HEK293T (cell line): ENCODE results near the gene CHRNA3.

Source experiments
- BHLHE40 ChIP-seq: fragments of 450-650 bp; IDR thresholded peaks from 2 replicates; pipeline ENCODE4 v1.6.1; 2016; ENCODE audit warnings: mild to moderate bottlenecking, moderate library complexity, borderline replicate concordance
- CTBP1 ChIP-seq: fragments of 450-650 bp; IDR thresholded peaks from 2 replicates; pipeline ENCODE4 v1.6.1; 2016; ENCODE audit warnings: borderline replicate concordance
- FOXA1 ChIP-seq: fragments of 450-650 bp; IDR thresholded peaks from 2 replicates; pipeline ENCODE4 v1.6.1; 2016; ENCODE audit warnings: mild to moderate bottlenecking
- FOXM1 ChIP-seq: fragments of 450-650 bp; IDR thresholded peaks from 2 replicates; pipeline ENCODE4 v1.6.1; 2017; ENCODE audit warnings: mild to moderate bottlenecking, borderline replicate concordance
- HDGF ChIP-seq: fragments of 450-650 bp; IDR thresholded peaks from 2 replicates; pipeline ENCODE4 v1.6.1; 2017; ENCODE audit warnings: antibody characterized with exemption, borderline replicate concordance
- NFRKB ChIP-seq: fragments of 450-650 bp; IDR thresholded peaks from 2 replicates; pipeline ENCODE4 v1.6.1; 2016; ENCODE audit warnings: mild to moderate bottlenecking, moderate library complexity
- SP1 ChIP-seq: fragments of 450-650 bp; IDR thresholded peaks from 2 replicates; pipeline ENCODE4 v1.6.1; 2017
- SUZ12 ChIP-seq: fragments of 450-650 bp; IDR thresholded peaks from 2 replicates; pipeline ENCODE4 v1.6.1; 2016; ENCODE audit warnings: mild to moderate bottlenecking
- TARDBP ChIP-seq: fragments of 450-650 bp; IDR thresholded peaks from 2 replicates; pipeline ENCODE4 v1.6.1; 2016
- ZNF384 ChIP-seq: fragments of 450-650 bp; IDR thresholded peaks from 2 replicates; pipeline ENCODE4 v1.6.1; 2016

- TF ChIP-seq HDGF = no peak
- no peak for TF ChIP-seq TARDBP
- no peak for TF ChIP-seq FOXM1
- no peak for TF ChIP-seq BHLHE40
- TF ChIP-seq CTBP1 = no peak
- TF ChIP-seq FOXA1 = no peak
- no peak for TF ChIP-seq SP1
- TF ChIP-seq NFRKB = no peak
- TF ChIP-seq SUZ12 = no peak
- TF ChIP-seq ZNF384 = no peak
These were observed 33.5 kb upstream of the CHRNA3 start for GRCh38 chr15:78654272-78654671.
